AG08395 (cell line): ENCODE data around the gene SMAD4.
A peak's percentile ranks its signal among the peaks of the same experiment; 100 is the strongest.
"Not testable (repeated sequence)": the region's sequence is repeated elsewhere in the genome, so short reads cannot be mapped to it uniquely, and the experiment has no call there.

Experiments used
- DNase-seq: peaks from one replicate; pipeline ENCODE4 v3.0.0; 2012; ENCODE audit warnings: mixed read lengths, low spot score

SMAD4 gene

DNA sequence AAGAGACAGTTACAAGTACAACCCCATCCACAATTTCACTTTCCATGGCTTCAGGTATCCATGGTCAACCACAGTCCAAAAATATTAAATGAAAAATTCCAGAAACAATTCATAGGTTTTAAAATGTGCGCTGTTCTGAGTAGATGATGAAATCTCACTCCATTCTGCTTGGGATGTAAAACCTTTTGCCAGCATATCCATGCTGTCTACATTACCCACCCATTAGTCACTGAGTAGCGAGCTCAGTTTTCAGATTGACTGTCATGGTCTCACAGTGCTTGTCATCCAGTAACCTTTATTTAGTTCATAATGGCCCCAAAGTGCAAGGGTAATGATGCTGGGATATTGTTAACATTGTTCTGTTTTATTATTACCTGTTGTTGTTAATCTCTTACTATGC is 40.5 kb downstream of the SMAD4 start:
- peak; percentile 49 for DNase-seq

DNA sequence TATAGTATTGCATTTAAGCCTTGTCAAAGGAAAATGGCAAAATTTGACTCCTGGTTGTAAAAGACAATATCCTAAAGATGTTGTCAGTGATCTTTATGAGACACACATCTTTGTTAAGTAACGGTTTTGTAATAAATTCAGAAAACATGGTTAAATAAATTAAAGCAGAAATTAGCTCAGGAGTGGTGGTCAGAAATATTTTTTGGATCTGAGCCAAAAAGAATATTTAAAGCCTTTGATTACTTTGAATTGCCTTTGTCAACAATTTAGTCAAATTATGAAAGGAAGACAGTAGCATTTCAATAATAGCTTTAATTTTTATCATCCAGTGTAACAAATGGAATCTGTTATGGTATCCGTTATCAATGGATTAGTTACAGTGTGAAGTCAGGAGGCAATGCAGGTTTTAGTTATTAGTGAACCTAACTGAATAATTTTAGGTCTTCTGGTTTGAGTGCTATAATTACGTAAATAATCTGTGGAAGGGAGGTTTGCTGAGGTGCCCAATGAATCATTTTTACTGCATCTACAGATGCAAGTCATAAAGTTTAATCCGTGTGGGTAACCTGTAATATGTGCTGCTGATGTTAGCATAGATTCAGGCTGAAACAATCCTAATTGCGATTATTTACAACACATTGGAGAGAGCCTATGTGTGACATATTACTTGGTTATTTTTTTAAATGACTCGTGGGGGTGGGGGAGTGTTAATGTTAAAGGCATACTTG is 42.7 kb downstream of the SMAD4 start:
- DNase-seq: no peak

- no peak for DNase-seq
Measured at GRCh38 chr18:51074605-51075004, 44.6 kb downstream of the SMAD4 start.

DNA sequence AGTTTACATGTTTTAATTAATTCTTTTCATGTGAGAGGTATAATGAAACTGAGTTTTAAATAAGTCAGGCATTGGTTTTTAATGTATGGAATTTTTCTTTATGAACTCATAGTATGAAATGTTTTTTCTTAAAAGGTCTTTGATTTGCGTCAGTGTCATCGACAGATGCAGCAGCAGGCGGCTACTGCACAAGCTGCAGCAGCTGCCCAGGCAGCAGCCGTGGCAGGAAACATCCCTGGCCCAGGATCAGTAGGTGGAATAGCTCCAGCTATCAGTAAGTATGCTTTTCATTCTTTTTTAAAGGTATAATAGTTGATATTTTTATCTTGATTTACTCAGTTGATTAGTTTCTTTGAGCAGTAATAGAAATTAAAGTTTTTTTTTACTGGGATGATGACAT is 46.5 kb downstream of the SMAD4 start:
- no peak for DNase-seq

DNA sequence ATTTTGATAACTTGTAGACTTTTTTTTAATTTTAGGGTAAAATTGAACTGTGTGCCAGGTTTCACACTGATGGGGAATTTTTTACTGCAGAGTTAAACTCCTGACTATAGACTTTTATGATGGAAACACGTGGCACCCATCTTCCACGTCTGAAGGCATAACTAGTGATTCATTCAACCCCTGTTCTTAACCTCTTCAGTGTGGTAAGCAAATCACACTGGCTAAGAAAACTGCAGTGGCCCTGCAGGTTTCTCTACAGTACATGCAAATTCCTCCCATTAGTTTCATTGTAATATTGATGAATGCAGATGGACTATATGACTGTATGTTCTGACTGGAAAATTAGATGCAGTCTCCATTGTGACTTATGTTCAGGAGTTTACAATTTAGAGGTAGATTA is 47.2 kb downstream of the SMAD4 start:
- peak; percentile 28 for DNase-seq

DNA sequence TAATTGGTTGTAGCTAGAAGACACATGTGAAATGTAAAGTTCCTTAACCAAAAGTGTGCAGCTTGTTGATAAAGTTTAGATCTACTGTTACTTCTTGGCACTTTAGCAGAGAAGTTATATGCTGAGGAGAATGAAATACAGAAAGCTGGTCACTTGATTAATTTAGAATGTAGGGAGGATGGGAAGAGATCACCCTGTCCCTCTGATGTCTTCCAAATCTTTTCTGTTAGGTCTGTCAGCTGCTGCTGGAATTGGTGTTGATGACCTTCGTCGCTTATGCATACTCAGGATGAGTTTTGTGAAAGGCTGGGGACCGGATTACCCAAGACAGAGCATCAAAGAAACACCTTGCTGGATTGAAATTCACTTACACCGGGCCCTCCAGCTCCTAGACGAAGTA is 48.0 kb downstream of the SMAD4 start:
- no peak for DNase-seq

GRCh38 chr18:51082571-51083267 is 52.7 kb downstream of the SMAD4 start:
- no peak for DNase-seq

DNA sequence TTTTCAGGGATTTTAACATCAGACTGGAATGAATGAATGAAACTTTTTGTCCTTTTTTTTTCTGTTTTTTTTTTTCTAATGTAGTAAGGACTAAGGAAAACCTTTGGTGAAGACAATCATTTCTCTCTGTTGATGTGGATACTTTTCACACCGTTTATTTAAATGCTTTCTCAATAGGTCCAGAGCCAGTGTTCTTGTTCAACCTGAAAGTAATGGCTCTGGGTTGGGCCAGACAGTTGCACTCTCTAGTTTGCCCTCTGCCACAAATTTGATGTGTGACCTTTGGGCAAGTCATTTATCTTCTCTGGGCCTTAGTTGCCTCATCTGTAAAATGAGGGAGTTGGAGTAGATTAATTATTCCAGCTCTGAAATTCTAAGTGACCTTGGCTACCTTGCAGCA is 53.4 kb downstream of the SMAD4 start:
- no peak for DNase-seq

DNA sequence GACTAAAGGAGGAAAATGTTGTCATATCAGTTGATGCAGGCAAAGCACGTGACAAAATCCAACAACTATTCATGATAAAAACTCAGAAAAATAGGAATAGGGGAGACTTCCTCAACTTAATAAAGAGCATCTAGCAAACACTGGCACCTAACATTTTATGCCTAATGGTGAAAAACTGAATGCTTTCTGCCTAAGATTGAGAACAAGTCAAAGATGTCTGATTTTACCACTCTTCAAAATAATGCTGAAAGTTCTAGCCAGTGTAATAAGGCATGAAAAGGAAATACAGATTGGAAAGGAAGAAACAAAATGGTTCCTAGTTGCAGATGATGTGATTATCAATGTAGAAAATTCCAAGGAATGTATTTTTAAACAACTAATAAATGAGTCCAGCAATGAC is 58.4 kb downstream of the SMAD4 start:
- no peak for DNase-seq

DNA sequence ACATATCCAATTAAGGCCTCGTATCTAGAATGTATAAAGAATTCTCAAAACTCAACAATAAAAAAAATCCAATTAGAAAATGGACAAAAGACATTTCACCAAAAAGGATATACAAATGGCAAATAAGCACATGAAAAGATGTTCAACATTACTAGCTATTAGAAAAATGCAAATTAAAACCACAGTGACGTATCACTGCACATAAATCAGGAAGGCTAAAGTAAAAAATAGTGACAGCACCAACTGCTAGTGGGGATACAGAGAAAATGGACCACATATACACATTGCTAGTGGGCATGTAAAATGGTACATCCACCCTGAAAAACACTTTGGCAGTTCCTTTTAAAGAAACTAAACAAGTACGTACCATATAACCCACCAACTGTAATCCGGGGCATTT is 59.7 kb downstream of the SMAD4 start:
- DNase-seq: no peak

DNA sequence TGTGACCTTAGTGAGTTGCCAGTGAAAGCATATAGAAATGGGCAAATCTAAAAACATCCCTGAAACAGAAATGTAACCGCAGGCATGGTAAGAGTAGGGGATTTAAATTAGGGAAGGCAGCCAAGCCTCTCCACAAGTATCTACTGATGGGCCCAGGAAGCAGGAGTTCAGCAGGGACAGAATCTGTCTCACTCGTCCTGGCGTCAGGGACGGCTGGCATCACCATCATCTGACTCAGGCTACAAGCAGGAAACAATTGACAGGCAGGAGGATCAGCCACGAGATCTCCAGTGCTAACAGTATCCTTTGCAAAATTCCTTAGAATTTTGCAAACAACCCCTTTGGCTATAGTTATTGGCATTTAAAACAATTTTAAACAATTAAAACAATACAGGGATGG is 61.3 kb downstream of the SMAD4 start:
- DNase-seq: peak; percentile 38

DNA sequence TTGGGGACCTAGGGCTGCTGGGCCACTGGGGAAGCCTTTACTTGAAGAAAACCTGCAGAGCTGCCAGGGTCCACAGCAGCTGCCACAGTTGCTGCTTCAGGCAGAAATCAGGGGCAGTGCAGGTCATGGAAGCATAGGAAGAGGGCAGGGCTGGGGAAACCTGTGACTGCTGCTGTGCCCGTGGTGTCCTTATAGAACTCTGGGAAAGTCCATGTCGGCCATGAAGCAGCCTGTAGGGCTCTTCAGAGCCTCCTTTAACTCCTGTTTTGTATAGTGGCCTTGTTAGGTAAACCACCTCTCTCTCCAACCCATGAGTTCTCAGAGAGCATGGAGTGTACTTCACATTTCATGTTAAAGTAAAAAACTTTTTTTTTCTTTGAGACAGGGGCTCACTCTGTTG is 62.1 kb downstream of the SMAD4 start:
- no peak for DNase-seq

GRCh38 chr18:51092967-51093366 is 63.0 kb downstream of the SMAD4 start:
- DNase-seq: not testable (repeated sequence)

GRCh38 chr18:51097021-51097822 is 67.2 kb downstream of the SMAD4 start:
- DNase-seq: no peak

GRCh38 chr18:51098082-51098481 is 68.1 kb downstream of the SMAD4 start:
- DNase-seq: no peak

GRCh38 chr18:51098513-51098912 is 68.5 kb downstream of the SMAD4 start:
- no peak for DNase-seq

DNA sequence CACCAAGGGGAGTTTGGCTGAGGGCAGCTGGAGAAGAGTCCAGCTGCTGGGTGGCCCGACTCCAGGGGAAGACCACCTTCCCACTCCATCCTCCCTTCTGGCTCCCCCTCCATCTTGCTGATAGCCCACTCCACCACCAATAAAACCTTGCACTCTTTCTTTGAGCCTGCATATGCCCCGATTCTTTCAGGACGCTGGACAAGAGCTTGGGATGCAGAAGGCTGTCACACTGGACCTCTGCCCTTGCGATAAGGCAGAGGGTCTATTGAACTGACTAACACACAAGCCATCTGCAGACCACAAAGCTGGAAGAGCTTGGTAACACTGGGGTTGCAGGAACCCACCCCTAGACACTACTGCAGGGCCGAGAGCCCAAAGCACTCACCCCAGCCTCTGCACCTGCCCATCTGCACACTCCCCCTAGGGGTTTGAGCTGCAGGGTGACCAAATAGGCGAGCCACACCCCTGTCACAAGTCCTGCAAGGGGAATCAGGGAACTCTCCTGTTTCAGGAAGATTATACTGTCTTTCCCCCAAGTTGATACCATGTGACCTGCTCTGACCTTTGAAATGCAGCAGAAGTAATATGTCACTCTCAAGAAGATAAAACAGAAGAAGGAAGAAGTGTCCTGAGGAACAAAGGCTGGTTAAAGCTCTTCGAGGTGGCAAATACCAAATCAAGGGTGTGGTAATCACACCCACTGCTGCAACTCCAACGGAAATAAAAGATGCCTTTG is 70.5 kb downstream of the SMAD4 start:
- DNase-seq: no peak

- no peak for DNase-seq
Measured at GRCh38 chr18:51107082-51107481, 77.1 kb downstream of the SMAD4 start.

DNA sequence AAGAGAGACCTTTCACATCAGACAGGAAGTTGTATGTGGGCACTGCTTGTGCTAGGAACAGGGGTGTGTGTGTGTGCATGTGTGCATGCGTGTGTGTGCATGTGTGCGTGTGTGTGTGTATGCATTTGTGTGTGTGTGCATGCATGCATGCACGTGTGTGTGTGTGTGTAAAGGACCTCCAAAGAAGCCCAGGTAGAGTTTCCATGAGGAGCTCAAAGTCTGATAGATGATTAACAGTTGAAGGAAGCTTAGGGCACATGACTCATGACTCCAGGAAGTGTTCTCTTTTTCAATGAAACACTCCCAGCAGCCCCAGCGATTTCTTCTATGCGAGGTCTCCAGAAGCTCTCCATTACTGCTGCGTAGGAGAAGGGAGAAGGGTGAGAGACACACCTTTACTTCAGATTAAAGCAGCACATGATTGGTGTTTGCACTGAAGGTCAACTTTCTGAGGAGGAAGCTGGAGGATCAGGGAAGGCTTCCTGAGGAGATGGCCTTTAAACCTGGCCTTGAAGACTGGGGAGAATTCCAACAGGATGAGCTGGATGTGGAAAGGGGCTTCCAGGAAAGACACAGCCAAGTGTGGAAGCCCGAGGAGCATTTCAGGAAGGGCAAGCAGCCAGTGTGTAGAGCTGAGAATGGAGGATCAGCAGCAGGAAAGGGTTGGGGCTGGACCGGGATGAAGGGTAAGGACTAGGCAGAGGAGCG is 77.7 kb downstream of the SMAD4 start:
- DNase-seq: no peak

DNA sequence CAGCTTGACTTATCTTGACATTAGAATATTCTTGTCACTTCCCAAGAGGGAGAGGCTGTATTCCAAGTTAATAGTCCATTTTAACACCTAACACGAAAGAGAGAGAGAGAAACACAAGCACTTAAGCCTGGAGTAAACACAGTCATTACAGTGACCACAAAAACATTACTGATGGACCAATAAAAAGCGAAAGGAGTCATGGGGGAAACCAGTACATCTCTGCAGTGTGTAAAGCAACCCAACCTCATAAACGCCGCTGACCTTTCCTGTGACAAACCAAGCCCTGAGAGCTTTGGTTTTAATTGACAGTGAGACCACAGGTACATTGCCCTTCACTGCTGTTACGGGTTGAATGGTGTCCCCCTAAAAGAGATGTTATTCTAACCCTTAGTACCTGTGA is 78.3 kb downstream of the SMAD4 start:
- DNase-seq: no peak

DNA sequence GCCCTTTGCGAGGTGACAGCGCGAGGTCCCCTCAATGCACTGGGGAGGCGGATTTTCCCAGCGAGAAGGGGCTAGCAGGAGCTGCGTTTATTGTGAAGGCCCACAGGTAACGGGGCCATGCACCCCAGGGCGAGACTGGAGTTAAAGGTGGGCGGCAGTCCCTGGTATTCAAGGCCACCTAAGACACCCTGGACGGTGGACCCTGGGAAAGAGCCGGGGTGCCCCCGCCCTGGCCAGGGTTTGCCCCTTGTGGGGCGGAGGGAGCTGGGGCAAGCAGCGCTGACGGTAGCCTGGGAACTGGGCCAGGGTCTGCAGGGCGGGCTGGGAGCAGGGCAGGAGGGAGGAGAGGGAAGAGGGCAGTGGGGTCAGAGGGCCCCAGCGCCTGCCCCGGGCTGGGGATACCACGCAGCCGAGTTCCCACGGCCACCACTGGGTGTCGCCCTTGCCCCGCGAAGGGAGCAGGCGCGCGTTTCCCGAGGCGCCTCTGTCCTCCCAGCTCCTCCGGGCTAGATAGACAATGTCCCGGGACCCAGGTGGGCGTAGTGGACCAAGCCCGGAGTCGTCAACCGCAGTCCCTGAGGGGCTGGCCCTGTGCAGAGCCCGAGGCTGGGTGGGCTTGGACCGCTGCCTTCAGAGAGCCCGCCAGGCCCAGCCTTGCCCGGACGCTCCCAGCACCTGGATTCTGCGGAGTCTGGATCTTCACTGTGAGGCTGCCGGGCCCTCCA is 80.2 kb downstream of the SMAD4 start:
- DNase-seq: peak; percentile 82
